GM12878 (cell line): ENCODE results near the gene FOSL1. TPM values are rescaled to one million over a fixed set of nuclear protein-coding genes. Genes with fewer than 3 reads are reported as not detected.

ENCODE experiments used
- ATAC-seq: fragments of 200-7000 bp; cut with Tn5 transposase; 3 replicates; pipeline ENCODE4 v1.9.1; 2020; ENCODE audit warnings: mild to moderate bottlenecking, moderate library complexity
- BruUV-seq: library from RNA; stranded (reverse); fragments of 400-500 nt; replicated peaks from 2 replicates; lab custom pipeline; 2021; lab: Mats Ljungman, UMichigan
- CTCF ChIA-PET: fragments of 300-600 bp; sonication (Branson Sonifier 250); formaldehyde crosslinking; extraction: SDS; loops from one replicate; lab custom pipeline; 2021; ENCODE audit warnings: inconsistent platforms; lab: Yijun Ruan, JAX
- POLR2A ChIA-PET: fragments of 350-600 bp; formaldehyde crosslinking; extraction: SDS; loops from one replicate; lab custom pipeline; 2021; ENCODE audit warnings: inconsistent platforms; lab: Charles Lee
- RAD21 ChIA-PET: fragments of 300-600 bp; sonication (Branson Sonifier 250); formaldehyde crosslinking; loops from one replicate; lab custom pipeline; 2023; ENCODE audit warnings: antibody characterized with exemption; ENCODE audit not compliant: unreplicated experiment; lab: Charles Lee
- SMC1A ChIA-PET: fragments of 300-600 bp; sonication (Branson Sonifier 250); formaldehyde crosslinking; loops from one replicate; lab custom pipeline; 2023; ENCODE audit not compliant: unreplicated experiment, uncharacterized antibody; lab: Charles Lee
- DNase-seq: peaks from one replicate; pipeline ENCODE4 v3.0.0-alpha.2; 2011; ENCODE audit warnings: low read depth, low spot score
- FAIRE-seq: peaks from 3 replicates; lab custom pipeline; 2011; peaks lifted over from hg19 to GRCh38; lab: Jason Lieb, UNC
- H2AFZ ChIP-seq: 2 replicates; pipeline ENCODE4 v1.6.0; 2011; ENCODE audit warnings: low read depth, low read length, control low read depth; ENCODE audit not compliant: control insufficient read depth
- H3K27ac ChIP-seq: 2 replicates; pipeline ENCODE4 v1.5.1; 2011; ENCODE audit warnings: control low read depth; ENCODE audit not compliant: control insufficient read depth, insufficient read depth
- H3K27me3 ChIP-seq, 2 experiments: replicated peaks in 1 of 2; 2 replicates each; pipeline versions ENCODE4 v1.6.0 to v1.6.1; 2011; ENCODE audit warnings: low read length in 1 of 2; ENCODE audit not compliant: control insufficient read depth in 2 of 2, insufficient read depth in 2 of 2
- H3K36me3 ChIP-seq, 2 experiments: 2 replicates each; pipeline ENCODE4 v1.5.1; 2011; ENCODE audit warnings: low read length in 1 of 2; ENCODE audit not compliant: control insufficient read depth in 2 of 2, insufficient read depth in 2 of 2
- H3K4me1 ChIP-seq: 2 replicates; pipeline ENCODE4 v1.6.1; 2011; ENCODE audit warnings: mild to moderate bottlenecking, low read length, moderate library complexity, mixed read lengths; ENCODE audit not compliant: control insufficient read depth, insufficient read depth
- H3K4me2 ChIP-seq: 2 replicates; pipeline ENCODE4 v1.6.0; 2011; ENCODE audit warnings: control low read depth; ENCODE audit not compliant: control insufficient read depth, insufficient read depth
- H3K4me3 ChIP-seq: fragments of 200-600 bp; sonication (generic); 2 replicates; pipeline ENCODE4 v1.5.1; 2016
- H3K79me2 ChIP-seq: 2 replicates; pipeline ENCODE4 v1.6.0; 2011; ENCODE audit warnings: low read length; ENCODE audit not compliant: control insufficient read depth, insufficient read depth
- H3K9ac ChIP-seq: 2 replicates; pipeline ENCODE4 v1.8.0; 2011; ENCODE audit warnings: low read length, control low read depth, mixed read lengths; ENCODE audit not compliant: control insufficient read depth, insufficient read depth
- H3K9me3 ChIP-seq: replicated peaks from 3 replicates; pipeline ENCODE4 v1.5.1; 2011; ENCODE audit warnings: mild to moderate bottlenecking, low read length; ENCODE audit not compliant: control insufficient read depth, insufficient read depth
- H4K20me1 ChIP-seq: 2 replicates; pipeline ENCODE4 v1.6.0; 2011; ENCODE audit not compliant: control insufficient read depth, insufficient read depth
- HDAC6 ChIP-seq: fragments of 200-600 bp; sonication (generic); IDR thresholded peaks from one replicate; pipeline ENCODE4 v1.8.0; 2017; ENCODE audit warnings: antibody characterized with exemption; ENCODE audit not compliant: unreplicated experiment
- IKZF2 ChIP-seq, 2 experiments: fragments of 450-650 bp; IDR thresholded peaks; 2 replicates each; pipeline ENCODE4 v1.6.1; 2017; ENCODE audit warnings: mild to moderate bottlenecking in 2 of 2, moderate library complexity in 2 of 2
- MTA2 ChIP-seq: fragments of 450-650 bp; IDR thresholded peaks from 2 replicates; pipeline ENCODE4 v1.6.1; 2016; ENCODE audit warnings: low read depth, mild to moderate bottlenecking, moderate library complexity
- RELA ChIP-seq: fragments of 450-650 bp; IDR thresholded peaks from 2 replicates; pipeline ENCODE4 v1.8.0; 2014; ENCODE audit warnings: borderline replicate concordance; ENCODE audit not compliant: partially characterized antibody
- TAF1 ChIP-seq: IDR thresholded peaks from 2 replicates; pipeline ENCODE4 v1.6.1; 2011; ENCODE audit warnings: mild to moderate bottlenecking, low read depth, low read length, borderline replicate concordance
- TCF3 ChIP-seq: IDR thresholded peaks from 2 replicates; pipeline ENCODE4 v1.6.1; 2012; ENCODE audit warnings: low read depth, mild to moderate bottlenecking, low read length, borderline replicate concordance; ENCODE audit not compliant: insufficient read depth
- ZBTB11 ChIP-seq: fragments of 450-650 bp; formaldehyde crosslinking; IDR thresholded peaks from 2 replicates; pipeline ENCODE4 v1.5.0; 2022; ENCODE audit warnings: mild to moderate bottlenecking, missing genetic modification characterization
- ZNF24 ChIP-seq: fragments of 450-650 bp; IDR thresholded peaks from 2 replicates; pipeline ENCODE4 v1.6.1; 2017; ENCODE audit warnings: antibody characterized with exemption, mild to moderate bottlenecking
- ZNF592 ChIP-seq: fragments of 450-650 bp; IDR thresholded peaks from 2 replicates; pipeline ENCODE4 v1.6.1; 2017; ENCODE audit warnings: mild to moderate bottlenecking, moderate library complexity
- ZNF687 ChIP-seq: fragments of 450-650 bp; IDR thresholded peaks from 2 replicates; pipeline ENCODE4 v1.6.1; 2017; ENCODE audit warnings: mild to moderate bottlenecking, moderate library complexity
- WGBS: methylation state at CpG from one replicate; pipeline ENCODE4 v1.1.6; 2016; ENCODE audit warnings: low lambda C conversion rate; ENCODE audit not compliant: insufficient replicate concordance, insufficient coverage; ENCODE audit errors: missing lambda C conversion rate; 5-methylcytosine and 5-hydroxymethylcytosine counted together
- in situ Hi-C: fragments of 300-500 bp; cut with MboI; formaldehyde crosslinking; loops from 9 replicates; pipeline ENCODE4 v1.14.3; 2018; ENCODE audit warnings: mixed read lengths
- intact Hi-C: fragments of 100-400 bp; cut with micrococcal nuclease; formaldehyde crosslinking; loops from one replicate; pipeline ENCODE4 v1.14.2; 2022; ENCODE audit not compliant: unreplicated experiment
- polyA plus RNA-seq, 11 experiments: library from polyadenylated mRNA; depleted of rRNA in 4 of 11; unstranded in 6 of 11; stranded (reverse) in 5 of 11; fragments of >200 nt; fragmentation: Nextera tagmentation in 4 of 11; fragmentation: Illumina TruSeq in 1 of 11; extraction: Ambion mirVana in 4 of 11; extraction: Trizol in 1 of 11; gene quantifications; 1 replicate in 1 of 11; 2 replicates in 10 of 11; pipeline versions ENCODE4 v1.2.1 to v1.2.3, GENCODE V29; 2011 to 2016; ENCODE audit warnings: inconsistent platforms in 2 of 11, missing spikeins in 2 of 11, low read depth in 1 of 11
- total RNA-seq, 4 experiments: library from RNA; depleted of rRNA in 3 of 4; stranded (reverse); fragments of >200 nt in 3 of 4; fragmentation: Illumina TruSeq in 1 of 4; extraction: Trizol in 1 of 4; gene quantifications; 2 replicates each; pipeline versions ENCODE4 v1.2.1 to v1.2.3, GENCODE V29; 2013 to 2021

FOSL1 gene
- total and polyA plus RNA-seq, 10 of the 15 experiments (the other 5 are each of a cell fraction or from before 2014, with no cell fraction given): 0.82 to 5.4 (median 2.1) TPM

- no peak for TF ChIP-seq ZBTB11
- TF ChIP-seq, all 136 proteins: peak for 0
These were observed 3.5 kb upstream of the FOSL1 start (continued) for GRCh38 chr11:65903715-65904114.

GRCh38 chr11:65903068-65903481 lies 2.9 kb upstream of the FOSL1 start:
- Histone ChIP-seq H4K20me1 (no peaks in the 10 kb centered on the region), H3K36me3 (no peaks in the 10 kb centered on the region), H3K27me3 (no peaks in the 10 kb centered on the region; a peak in 1 of 4 replicates), H3K9me3 (no peaks in the 10 kb centered on the region), H2AFZ (no peak overlapping the region), H3K4me1 (no peaks in the 10 kb centered on the region), H3K4me3 (no peak overlapping the region), H3K4me2 (no peak overlapping the region), H3K27ac (no peak overlapping the region), H3K79me2 (peaks cover 9% of the 10 kb centered on the region), H3K9ac (no peak overlapping the region)
- ChIA-PET RAD21 (no interaction called here), CTCF (no interaction called here), SMC1A (interaction anchor here (0.6 to 5.6 kb wide), 2 partner anchors 10 to 14 kb away, joined by 3 to 47 read pairs; partner anchors contain the start of genes CCDC85B and FIBP), POLR2A (interaction anchor here (2.4 to 4.9 kb wide), 2 partner anchors 12 to 18 kb away, joined by 5 to 67 read pairs; partner anchors contain the start of genes CCDC85B and FIBP)
- ATAC-seq (no peak), FAIRE-seq (no peak), DNase-seq (no peak)
- no TSS peak for BruUV-seq
- in situ Hi-C loops: no loop called here
- intact Hi-C loops: no loop called here
- WGBS: 22% methylated on average over 5 of the region's 5 CpGs
- no peak for TF ChIP-seq MTA2
- TF ChIP-seq TCF3: no peak
- TF ChIP-seq HDAC6: no peak
- no peak for TF ChIP-seq RELA
- no peak for TF ChIP-seq ZNF687
- no peak for TF ChIP-seq ZNF24
- TF ChIP-seq TAF1: no peak
- TF ChIP-seq ZNF592: no peak
- TF ChIP-seq IKZF2 (IDR thresholded peaks at IDR 0.05): no peak
